GM21825 (cell line): Measurements from ENCODE around the gene EFNB1.

Experiments
- ATAC-seq: cut with Tn5 transposase; IDR thresholded peaks from one replicate; pipeline ENCODE4 v1.9.1; 2021; ENCODE audit warnings: mild to moderate bottlenecking, moderate library complexity; ENCODE audit not compliant: unreplicated experiment

EFNB1 gene

GRCh38 chrX:68827256-68827655 is 1.6 kb upstream of the EFNB1 start:
- ATAC-seq: no peak

GRCh38 chrX:68827848-68828624 is 785 bp upstream of the EFNB1 start:
- no peak for ATAC-seq

DNA sequence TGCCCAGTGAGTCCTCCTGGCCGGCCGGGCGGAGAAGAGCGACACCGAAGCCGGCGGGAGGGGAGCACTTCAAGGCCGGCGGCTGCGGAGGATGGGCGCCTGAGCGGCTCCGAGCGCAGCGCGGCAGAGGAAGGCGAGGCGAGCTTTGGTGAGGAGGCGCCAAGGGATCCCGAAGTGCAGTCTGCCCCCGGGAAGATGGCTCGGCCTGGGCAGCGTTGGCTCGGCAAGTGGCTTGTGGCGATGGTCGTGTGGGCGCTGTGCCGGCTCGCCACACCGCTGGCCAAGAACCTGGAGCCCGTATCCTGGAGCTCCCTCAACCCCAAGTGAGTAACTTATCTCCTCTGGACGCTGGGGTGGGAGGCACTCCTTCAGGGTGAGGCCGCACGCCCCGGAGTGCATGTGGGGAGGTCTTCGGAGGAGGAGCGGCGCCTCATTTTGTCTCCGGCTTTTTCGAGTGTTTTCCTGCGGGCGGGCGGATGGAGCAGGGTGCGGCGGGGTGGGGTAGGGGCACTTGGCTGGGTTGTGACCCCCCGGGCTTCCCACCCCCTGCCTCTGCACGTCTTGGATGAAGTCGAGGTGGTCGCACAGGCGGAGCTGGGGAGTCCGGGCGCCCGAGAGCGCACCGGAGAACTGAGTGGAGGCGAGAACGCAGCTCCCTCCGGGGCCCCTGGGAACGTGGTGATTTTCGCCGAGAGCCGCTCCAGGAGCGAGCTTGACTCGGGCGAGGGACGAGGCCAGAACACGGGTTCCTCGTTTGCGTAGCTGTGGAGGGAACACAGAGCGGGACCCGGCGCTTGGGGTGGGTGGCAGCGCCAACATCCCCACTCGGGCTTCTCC is 979 bp downstream of the EFNB1 start:
- ATAC-seq: no peak

GRCh38 chrX:68830419-68831404 is 1.9 kb downstream of the EFNB1 start:
- ATAC-seq: no peak

GRCh38 chrX:68831405-68832100 is 2.7 kb downstream of the EFNB1 start:
- no peak for ATAC-seq

DNA sequence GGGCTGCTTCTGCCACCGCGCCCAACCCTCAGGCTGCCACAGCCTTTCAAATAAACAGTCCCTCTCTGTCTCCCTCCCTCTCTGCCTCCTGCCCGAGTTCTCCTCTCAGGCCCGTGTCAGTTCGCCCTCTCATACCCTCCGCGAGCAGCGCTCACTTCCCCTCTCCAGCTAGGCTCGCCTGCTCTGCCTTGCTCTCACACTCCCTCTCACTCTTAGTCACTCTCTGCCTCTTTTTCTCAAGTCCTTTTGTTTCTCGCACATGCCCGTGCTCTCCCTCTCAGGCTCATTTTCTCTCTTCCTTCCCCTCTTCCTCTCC is 3.2 kb downstream of the EFNB1 start:
- no peak for ATAC-seq

DNA sequence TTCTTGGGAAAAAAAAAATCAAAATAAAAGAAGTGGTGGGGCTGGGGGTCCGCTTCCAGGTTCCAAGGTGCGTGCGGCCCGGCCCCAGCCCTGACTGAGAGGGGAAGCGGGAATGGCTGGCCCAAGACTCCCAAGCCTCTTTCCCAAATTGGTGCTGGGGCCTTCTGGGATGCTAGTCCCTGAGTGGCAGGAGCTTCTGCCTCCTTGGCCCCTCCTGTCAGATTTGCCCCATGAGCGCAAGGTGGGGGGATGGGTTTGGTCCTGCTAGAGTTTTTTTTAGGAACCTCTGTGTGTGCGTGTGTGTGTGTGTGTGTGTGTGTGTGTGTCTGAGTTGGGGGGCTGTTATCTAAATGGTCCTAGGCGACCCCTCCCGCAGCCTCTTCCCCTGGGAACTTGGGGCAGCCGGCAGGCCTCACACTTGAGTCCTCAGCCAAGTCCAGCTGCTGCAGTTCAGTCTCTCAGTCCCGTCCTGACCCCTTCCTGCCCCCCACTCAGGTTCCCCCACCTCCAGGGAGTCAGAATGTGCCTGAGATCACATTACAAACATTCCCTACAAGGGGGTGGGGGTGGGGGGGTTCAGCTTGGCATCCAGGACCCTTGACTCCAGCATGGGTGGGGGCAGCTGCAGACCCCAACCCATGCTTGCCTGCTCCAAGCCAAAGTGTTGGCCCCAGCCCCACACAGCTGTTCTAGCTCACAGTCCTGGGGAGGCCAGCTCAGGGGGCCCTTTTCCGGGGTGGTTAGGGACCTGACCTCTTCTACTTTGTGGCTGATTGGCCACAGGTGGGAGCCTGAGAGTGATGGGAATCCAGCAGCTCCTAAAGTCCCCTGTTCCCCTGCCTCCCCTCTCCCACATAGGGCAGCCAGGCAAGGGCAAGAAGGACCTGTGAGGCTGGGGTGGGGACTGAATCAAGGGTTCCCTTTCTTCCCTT is 4.0 kb downstream of the EFNB1 start:
- ATAC-seq: no peak

GRCh38 chrX:68833448-68833805 is 4.6 kb downstream of the EFNB1 start:
- ATAC-seq: no peak

DNA sequence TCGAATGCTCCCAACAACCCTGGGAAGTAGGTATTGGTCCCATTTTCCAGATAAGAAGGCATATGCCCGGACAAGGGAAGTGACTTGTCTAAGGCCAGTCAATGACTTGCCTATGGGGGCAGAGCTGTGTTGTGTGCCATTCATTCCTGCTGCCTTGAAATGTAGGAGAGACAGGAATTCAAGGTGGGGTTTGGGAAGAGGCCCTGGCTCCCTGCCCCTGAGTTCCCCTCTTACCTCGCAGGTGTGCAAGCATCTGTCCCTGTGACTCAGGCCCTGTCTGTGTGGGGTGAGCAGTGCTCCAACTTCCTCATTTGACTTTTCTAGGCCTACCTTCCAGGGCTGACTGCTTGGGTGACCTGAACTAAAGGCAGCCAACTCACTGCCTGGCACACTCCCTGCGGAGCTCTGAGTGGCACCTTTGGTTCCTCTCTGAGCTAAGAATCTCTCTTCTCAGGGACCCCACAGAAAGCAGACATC is 5.1 kb downstream of the EFNB1 start:
- ATAC-seq: no peak

GRCh38 chrX:68834371-68835103 is 5.7 kb downstream of the EFNB1 start:
- no peak for ATAC-seq

GRCh38 chrX:68835104-68835442 is 6.3 kb downstream of the EFNB1 start:
- ATAC-seq: no peak

- no peak for ATAC-seq
These were observed 6.6 kb downstream of the EFNB1 start for GRCh38 chrX:68835468-68835867.

GRCh38 chrX:68837119-68837518 is 8.3 kb downstream of the EFNB1 start:
- no peak for ATAC-seq

- no peak for ATAC-seq
These were observed 9.7 kb downstream of the EFNB1 start for GRCh38 chrX:68838571-68838910.

DNA sequence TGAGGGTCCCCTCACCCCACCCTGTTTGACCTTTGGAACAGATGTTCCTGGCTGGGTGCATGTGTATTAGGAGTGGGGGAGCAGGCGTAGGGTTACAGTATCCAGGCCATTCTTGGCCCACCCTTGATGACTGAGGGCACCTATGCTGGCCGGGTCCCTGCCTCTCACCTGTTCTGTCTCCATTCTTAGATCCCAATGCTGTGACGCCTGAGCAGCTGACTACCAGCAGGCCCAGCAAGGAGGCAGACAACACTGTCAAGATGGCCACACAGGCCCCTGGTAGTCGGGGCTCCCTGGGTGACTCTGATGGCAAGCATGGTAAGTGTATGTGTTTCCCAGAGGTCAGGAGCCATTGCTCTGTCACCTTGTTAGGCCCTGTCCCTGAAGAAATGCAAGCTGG is 10.9 kb downstream of the EFNB1 start:
- no peak for ATAC-seq

- ATAC-seq: no peak
These were observed 11.4 kb downstream of the EFNB1 start for GRCh38 chrX:68840256-68840655.

GRCh38 chrX:68841251-68842049 is 12.6 kb downstream of the EFNB1 start:
- ATAC-seq: no peak

DNA sequence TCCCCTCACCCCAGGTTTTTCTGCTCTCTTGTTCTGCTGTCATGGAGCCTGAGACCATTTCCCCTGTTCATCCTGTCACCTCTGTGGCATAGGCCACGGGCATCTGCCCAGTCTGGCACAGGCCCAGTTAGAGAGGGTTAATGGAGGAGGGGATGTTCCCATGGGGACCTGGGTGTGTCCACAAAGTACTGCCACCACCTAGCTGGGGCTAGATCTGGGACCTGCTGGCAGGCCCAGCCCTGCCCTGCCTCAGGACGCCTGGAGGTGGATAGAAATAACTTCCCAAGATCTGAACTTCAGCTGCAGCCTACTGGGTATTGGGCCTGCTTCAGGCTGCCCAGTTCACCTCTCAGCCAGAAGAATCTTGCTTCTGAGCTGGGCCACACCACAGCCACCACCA is 13.5 kb downstream of the EFNB1 start:
- no peak for ATAC-seq
